HepG2 (cell line): ENCODE results near the gene ZFHX3. TPM values are rescaled to one million over a fixed set of nuclear protein-coding genes. Genes with fewer than 3 reads are reported as not detected.

Experiments
- NCOA2 ChIP-seq: sonication (generic); formaldehyde crosslinking; IDR thresholded peaks from 2 replicates; pipeline ENCODE4 v1.8.0; 2022; ENCODE audit warnings: inconsistent platforms
- NR2F2 ChIP-seq: IDR thresholded peaks from 2 replicates; pipeline ENCODE4 v1.6.1; 2012; ENCODE audit warnings: low read depth, inconsistent platforms, borderline replicate concordance
- PPARG ChIP-seq: conservative IDR thresholded peaks from 2 replicates; pipeline ENCODE4 v1.6.1; 2016; ENCODE audit warnings: missing biosample characterization, missing genetic modification reagents
- RXRA ChIP-seq: sonication (generic); formaldehyde crosslinking; IDR thresholded peaks from 2 replicates; pipeline ENCODE4 v1.5.1; 2020; ENCODE audit warnings: missing genetic modification reagents
- SMAD9 ChIP-seq: sonication (generic); formaldehyde crosslinking; IDR thresholded peaks from 2 replicates; pipeline ENCODE4 v1.5.1; 2020; ENCODE audit warnings: mild to moderate bottlenecking, missing genetic modification reagents
- TEAD3 ChIP-seq: optimal IDR thresholded peaks from 2 replicates; pipeline ENCODE3; 2016; ENCODE audit warnings: borderline replicate concordance
- TSC22D2 ChIP-seq: sonication (generic); formaldehyde crosslinking; IDR thresholded peaks from 2 replicates; pipeline ENCODE4 v1.5.1; 2020; ENCODE audit warnings: missing genetic modification reagents, mild to moderate bottlenecking, borderline replicate concordance
- XBP1 ChIP-seq: sonication (generic); formaldehyde crosslinking; IDR thresholded peaks from 2 replicates; pipeline ENCODE4 v1.5.0; 2020; ENCODE audit warnings: missing genetic modification reagents
- ZFP1 ChIP-seq: IDR thresholded peaks from 2 replicates; pipeline ENCODE4 v1.6.1; 2016
- ZKSCAN8 ChIP-seq: IDR thresholded peaks from 2 replicates; pipeline ENCODE4 v1.6.1; 2016; ENCODE audit warnings: borderline replicate concordance, missing genetic modification reagents, missing compliant biosample characterization
- ZNF10 ChIP-seq: sonication (generic); formaldehyde crosslinking; IDR thresholded peaks from 2 replicates; pipeline ENCODE4 v1.4.0; 2020; ENCODE audit warnings: mild to moderate bottlenecking, low read depth, missing genetic modification reagents, borderline replicate concordance
- ZNF331 ChIP-seq: sonication (generic); formaldehyde crosslinking; IDR thresholded peaks from 2 replicates; pipeline ENCODE4 v1.4.0; 2020; ENCODE audit warnings: missing genetic modification reagents
- ZNF337 ChIP-seq: sonication (generic); formaldehyde crosslinking; IDR thresholded peaks from 2 replicates; pipeline ENCODE4 v1.5.1; 2020; ENCODE audit warnings: missing genetic modification reagents, low read depth, mild to moderate bottlenecking, borderline replicate concordance
- ZNF484 ChIP-seq: sonication (generic); formaldehyde crosslinking; IDR thresholded peaks from 2 replicates; pipeline ENCODE4 v1.5.1; 2020; ENCODE audit warnings: mild to moderate bottlenecking, low read depth, missing genetic modification reagents, borderline replicate concordance
- ZNF556 ChIP-seq: sonication (generic); formaldehyde crosslinking; IDR thresholded peaks from 2 replicates; pipeline ENCODE4 v1.4.0; 2020; ENCODE audit warnings: mild to moderate bottlenecking, missing genetic modification reagents, borderline replicate concordance
- ZNF816 ChIP-seq: sonication (generic); formaldehyde crosslinking; IDR thresholded peaks from 2 replicates; pipeline ENCODE4 v1.8.0; 2022; ENCODE audit warnings: missing genetic modification reagents, mild to moderate bottlenecking, borderline replicate concordance
- polyA plus RNA-seq, 8 experiments: library from polyadenylated mRNA; depleted of rRNA in 3 of 8; stranded (reverse) in 7 of 8; unstranded in 1 of 8; fragments of >200 nt; fragmentation: Illumina TruSeq in 4 of 8; extraction: Trizol in 4 of 8; gene quantifications; 2 replicates each; pipeline versions ENCODE4 v1.2.1 to v1.2.3, GENCODE V29; 2011 to 2016; ENCODE audit warnings: low read depth in 4 of 8, missing spikeins in 1 of 8, mixed read lengths in 1 of 8; ENCODE audit not compliant: insufficient read depth in 1 of 8
- total RNA-seq, 5 experiments: library from RNA; depleted of rRNA; stranded (reverse); fragments of >200 nt; fragmentation: Illumina TruSeq; extraction: Trizol; gene quantifications; 2 replicates each; pipeline ENCODE4 v1.2.3, GENCODE V29; 2016; ENCODE audit warnings: low read depth in 1 of 5
- TF ChIP-seq, protein P1 (sequence below): sonication (generic); formaldehyde crosslinking; conservative IDR thresholded peaks from 2 replicates; pipeline ENCODE4 v1.8.0; 2022; ENCODE audit warnings: mild to moderate bottlenecking, moderate library complexity, missing genetic modification reagents
- TF ChIP-seq, protein P2 (sequence below): sonication (generic); formaldehyde crosslinking; IDR thresholded peaks from 2 replicates; pipeline ENCODE4 v1.4.0; 2020; ENCODE audit warnings: missing genetic modification reagents
- TF ChIP-seq, protein P3 (sequence below): sonication (generic); formaldehyde crosslinking; IDR thresholded peaks from 2 replicates; pipeline ENCODE4 v1.8.1; 2023; ENCODE audit warnings: missing genetic modification reagents, inconsistent platforms, borderline replicate concordance
- TF ChIP-seq, protein P4 (sequence below): sonication (generic); formaldehyde crosslinking; IDR thresholded peaks from 2 replicates; pipeline ENCODE4 v1.8.1; 2022; ENCODE audit warnings: mild to moderate bottlenecking, missing genetic modification reagents
- TF ChIP-seq, protein P5 (sequence below): sonication (generic); formaldehyde crosslinking; IDR thresholded peaks from 2 replicates; pipeline ENCODE4 v1.8.0; 2022; ENCODE audit warnings: mild to moderate bottlenecking, missing genetic modification reagents, moderate library complexity

The ZFHX3 gene
- total and polyA plus RNA-seq, 2 of the 13 experiments (the other 11 are each of a cell fraction or from before 2014, with no cell fraction given), result 5.0 to 6.0 TPM

DNA sequence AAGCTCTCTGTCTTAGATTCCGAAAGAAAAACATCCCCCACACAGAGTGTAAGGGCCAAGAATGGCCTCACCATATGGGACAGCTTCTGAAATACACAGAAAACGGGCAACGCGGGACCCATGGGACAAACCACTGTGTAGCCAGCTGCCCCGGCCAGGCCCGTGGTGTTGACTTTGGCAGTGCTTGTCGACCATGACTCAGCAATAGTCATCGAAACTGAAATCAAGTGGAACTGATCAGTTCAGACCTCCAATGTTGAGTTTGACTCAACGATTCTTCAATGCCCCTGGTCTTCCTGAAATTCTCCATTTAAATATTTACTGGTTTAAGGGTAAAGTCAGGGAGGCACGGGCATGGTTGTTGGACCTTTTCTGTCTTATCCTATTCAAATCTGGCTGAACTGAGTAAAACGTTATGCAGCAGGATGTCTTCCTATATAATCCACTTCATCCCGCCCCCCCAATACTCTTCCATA is 27.5 kb downstream of the ZFHX3 start (continued):
- TF ChIP-seq, protein P1, sequence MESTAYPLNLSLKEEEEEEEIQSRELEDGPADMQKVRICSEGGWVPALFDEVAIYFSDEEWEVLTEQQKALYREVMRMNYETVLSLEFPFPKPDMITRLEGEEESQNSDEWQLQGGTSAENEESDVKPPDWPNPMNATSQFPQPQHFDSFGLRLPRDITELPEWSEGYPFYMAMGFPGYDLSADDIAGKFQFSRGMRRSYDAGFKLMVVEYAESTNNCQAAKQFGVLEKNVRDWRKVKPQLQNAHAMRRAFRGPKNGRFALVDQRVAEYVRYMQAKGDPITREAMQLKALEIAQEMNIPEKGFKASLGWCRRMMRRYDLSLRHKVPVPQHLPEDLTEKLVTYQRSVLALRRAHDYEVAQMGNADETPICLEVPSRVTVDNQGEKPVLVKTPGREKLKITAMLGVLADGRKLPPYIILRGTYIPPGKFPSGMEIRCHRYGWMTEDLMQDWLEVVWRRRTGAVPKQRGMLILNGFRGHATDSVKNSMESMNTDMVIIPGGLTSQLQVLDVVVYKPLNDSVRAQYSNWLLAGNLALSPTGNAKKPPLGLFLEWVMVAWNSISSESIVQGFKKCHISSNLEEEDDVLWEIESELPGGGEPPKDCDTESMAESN (CRISPR knock-in tag), result no peak
- peak; percentile 57; the same call in 1 of the 2 replicates for TF ChIP-seq RXRA (CRISPR knock-in tag)
- peak; percentile 72 for TF ChIP-seq TEAD3 (CRISPR knock-in tag)
- TF ChIP-seq ZNF10, result no peak
- TF ChIP-seq PPARG (CRISPR knock-in tag), result peak; percentile 37; the same call in 1 of the 2 replicates
- TF ChIP-seq ZNF331 (CRISPR knock-in tag), result peak; percentile 88
- TF ChIP-seq ZNF484 (CRISPR knock-in tag), result no peak
- TF ChIP-seq, protein P2, sequence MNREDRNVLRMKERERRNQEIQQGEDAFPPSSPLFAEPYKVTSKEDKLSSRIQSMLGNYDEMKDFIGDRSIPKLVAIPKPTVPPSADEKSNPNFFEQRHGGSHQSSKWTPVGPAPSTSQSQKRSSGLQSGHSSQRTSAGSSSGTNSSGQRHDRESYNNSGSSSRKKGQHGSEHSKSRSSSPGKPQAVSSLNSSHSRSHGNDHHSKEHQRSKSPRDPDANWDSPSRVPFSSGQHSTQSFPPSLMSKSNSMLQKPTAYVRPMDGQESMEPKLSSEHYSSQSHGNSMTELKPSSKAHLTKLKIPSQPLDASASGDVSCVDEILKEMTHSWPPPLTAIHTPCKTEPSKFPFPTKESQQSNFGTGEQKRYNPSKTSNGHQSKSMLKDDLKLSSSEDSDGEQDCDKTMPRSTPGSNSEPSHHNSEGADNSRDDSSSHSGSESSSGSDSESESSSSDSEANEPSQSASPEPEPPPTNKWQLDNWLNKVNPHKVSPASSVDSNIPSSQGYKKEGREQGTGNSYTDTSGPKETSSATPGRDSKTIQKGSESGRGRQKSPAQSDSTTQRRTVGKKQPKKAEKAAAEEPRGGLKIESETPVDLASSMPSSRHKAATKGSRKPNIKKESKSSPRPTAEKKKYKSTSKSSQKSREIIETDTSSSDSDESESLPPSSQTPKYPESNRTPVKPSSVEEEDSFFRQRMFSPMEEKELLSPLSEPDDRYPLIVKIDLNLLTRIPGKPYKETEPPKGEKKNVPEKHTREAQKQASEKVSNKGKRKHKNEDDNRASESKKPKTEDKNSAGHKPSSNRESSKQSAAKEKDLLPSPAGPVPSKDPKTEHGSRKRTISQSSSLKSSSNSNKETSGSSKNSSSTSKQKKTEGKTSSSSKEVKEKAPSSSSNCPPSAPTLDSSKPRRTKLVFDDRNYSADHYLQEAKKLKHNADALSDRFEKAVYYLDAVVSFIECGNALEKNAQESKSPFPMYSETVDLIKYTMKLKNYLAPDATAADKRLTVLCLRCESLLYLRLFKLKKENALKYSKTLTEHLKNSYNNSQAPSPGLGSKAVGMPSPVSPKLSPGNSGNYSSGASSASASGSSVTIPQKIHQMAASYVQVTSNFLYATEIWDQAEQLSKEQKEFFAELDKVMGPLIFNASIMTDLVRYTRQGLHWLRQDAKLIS (CRISPR knock-in tag), result 0 out of 2 replicates have a peak, but pooled peaks have one; percentile 52
- no peak for TF ChIP-seq ZNF816
- TF ChIP-seq NCOA2 (CRISPR knock-in tag), result peak; percentile 55; the same call in 1 of the 2 replicates
- TF ChIP-seq ZKSCAN8 (CRISPR knock-in tag), result peak; percentile 30; the same call in 1 of the 2 replicates
- TF ChIP-seq, protein P3, sequence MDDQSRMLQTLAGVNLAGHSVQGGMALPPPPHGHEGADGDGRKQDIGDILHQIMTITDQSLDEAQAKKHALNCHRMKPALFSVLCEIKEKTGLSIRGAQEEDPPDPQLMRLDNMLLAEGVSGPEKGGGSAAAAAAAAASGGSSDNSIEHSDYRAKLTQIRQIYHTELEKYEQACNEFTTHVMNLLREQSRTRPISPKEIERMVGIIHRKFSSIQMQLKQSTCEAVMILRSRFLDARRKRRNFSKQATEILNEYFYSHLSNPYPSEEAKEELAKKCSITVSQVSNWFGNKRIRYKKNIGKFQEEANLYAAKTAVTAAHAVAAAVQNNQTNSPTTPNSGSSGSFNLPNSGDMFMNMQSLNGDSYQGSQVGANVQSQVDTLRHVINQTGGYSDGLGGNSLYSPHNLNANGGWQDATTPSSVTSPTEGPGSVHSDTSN (CRISPR knock-in tag), result no peak
- TF ChIP-seq ZNF337 (CRISPR knock-in tag), result no peak
- 0 out of 2 replicates have a peak, but pooled peaks have one; percentile 41 for TF ChIP-seq ZFP1
- TF ChIP-seq, protein P4, sequence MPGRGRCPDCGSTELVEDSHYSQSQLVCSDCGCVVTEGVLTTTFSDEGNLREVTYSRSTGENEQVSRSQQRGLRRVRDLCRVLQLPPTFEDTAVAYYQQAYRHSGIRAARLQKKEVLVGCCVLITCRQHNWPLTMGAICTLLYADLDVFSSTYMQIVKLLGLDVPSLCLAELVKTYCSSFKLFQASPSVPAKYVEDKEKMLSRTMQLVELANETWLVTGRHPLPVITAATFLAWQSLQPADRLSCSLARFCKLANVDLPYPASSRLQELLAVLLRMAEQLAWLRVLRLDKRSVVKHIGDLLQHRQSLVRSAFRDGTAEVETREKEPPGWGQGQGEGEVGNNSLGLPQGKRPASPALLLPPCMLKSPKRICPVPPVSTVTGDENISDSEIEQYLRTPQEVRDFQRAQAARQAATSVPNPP (CRISPR knock-in tag), result no peak
- TF ChIP-seq, protein P5, sequence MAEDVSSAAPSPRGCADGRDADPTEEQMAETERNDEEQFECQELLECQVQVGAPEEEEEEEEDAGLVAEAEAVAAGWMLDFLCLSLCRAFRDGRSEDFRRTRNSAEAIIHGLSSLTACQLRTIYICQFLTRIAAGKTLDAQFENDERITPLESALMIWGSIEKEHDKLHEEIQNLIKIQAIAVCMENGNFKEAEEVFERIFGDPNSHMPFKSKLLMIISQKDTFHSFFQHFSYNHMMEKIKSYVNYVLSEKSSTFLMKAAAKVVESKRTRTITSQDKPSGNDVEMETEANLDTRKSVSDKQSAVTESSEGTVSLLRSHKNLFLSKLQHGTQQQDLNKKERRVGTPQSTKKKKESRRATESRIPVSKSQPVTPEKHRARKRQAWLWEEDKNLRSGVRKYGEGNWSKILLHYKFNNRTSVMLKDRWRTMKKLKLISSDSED, result no peak
- no peak for TF ChIP-seq SMAD9
- peak; percentile 27; the same call in 1 of the 2 replicates for TF ChIP-seq ZNF556 (CRISPR knock-in tag)
- TF ChIP-seq NR2F2, result no peak
- no peak for TF ChIP-seq TSC22D2 (CRISPR knock-in tag)
- no peak for TF ChIP-seq XBP1 (CRISPR knock-in tag)
